ENCODE measurements around the gene PHOSPHO1.

Gene PHOSPHO1

GRCh38 chr17:49191917-49192741 lies 38.5 kb downstream of the PHOSPHO1 start (continued):
- TF ChIP-seq TSHZ1 (tag by site-specific recombination; IDR thresholded peaks at IDR 0.05; ENCODE audit: borderline replicate concordance): no peak
- TF ChIP-seq ZNF155 (tag by site-specific recombination; IDR thresholded peaks at IDR 0.05): no peak
- TF ChIP-seq ZNF37A (tag by site-specific recombination; IDR thresholded peaks at IDR 0.05): no peak
- peak; percentile 94 for TF ChIP-seq ZNF324 (tag by site-specific recombination; IDR thresholded peaks at IDR 0.05)
- TF ChIP-seq MZF1 (tag by site-specific recombination; IDR thresholded peaks at IDR 0.05; ENCODE audit: borderline replicate concordance): peak; percentile 87
- TF ChIP-seq ZNF843 (tag by site-specific recombination; IDR thresholded peaks at IDR 0.05): peak; percentile 31; the same call in 1 of the 2 replicates
- no peak for TF ChIP-seq ZNF621 (tag by site-specific recombination; IDR thresholded peaks at IDR 0.05)
- TF ChIP-seq ZNF791 (tag by site-specific recombination; IDR thresholded peaks at IDR 0.05): no peak
- TF ChIP-seq, protein P1, sequence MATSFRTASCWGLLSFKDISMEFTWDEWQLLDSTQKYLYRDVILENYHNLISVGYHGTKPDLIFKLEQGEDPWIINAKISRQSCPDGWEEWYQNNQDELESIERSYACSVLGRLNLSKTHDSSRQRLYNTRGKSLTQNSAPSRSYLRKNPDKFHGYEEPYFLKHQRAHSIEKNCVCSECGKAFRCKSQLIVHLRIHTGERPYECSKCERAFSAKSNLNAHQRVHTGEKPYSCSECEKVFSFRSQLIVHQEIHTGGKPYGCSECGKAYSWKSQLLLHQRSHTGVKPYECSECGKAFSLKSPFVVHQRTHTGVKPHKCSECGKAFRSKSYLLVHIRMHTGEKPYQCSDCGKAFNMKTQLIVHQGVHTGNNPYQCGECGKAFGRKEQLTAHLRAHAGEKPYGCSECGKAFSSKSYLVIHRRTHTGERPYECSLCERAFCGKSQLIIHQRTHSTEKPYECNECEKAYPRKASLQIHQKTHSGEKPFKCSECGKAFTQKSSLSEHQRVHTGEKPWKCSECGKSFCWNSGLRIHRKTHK (tag by site-specific recombination; IDR thresholded peaks at IDR 0.05): no peak
- peak; percentile 65 for TF ChIP-seq ZNF629 (tag by site-specific recombination; IDR thresholded peaks at IDR 0.05)
- TF ChIP-seq ZBTB20 (tag by site-specific recombination; IDR thresholded peaks at IDR 0.05): peak; percentile 94
- no peak for TF ChIP-seq ZNF280C (tag by site-specific recombination; IDR thresholded peaks at IDR 0.05)
- TF ChIP-seq HOXA7 (CRISPR knock-in tag; IDR thresholded peaks at IDR 0.05; ENCODE audit: borderline replicate concordance): no peak
- TF ChIP-seq HOXD13 (CRISPR knock-in tag; IDR thresholded peaks at IDR 0.05; ENCODE audit: borderline replicate concordance): no peak
- TF ChIP-seq HOXC10 (CRISPR knock-in tag; IDR thresholded peaks at IDR 0.05): no peak
- TF ChIP-seq TCF7L2 (IDR thresholded peaks at IDR 0.05; ENCODE audit: borderline replicate concordance, low read depth, low read length): no peak
- no peak for TF ChIP-seq ZNF23 (tag by site-specific recombination; IDR thresholded peaks at IDR 0.05; ENCODE audit: borderline replicate concordance)
- TF ChIP-seq KLF8 (tag by site-specific recombination; IDR thresholded peaks at IDR 0.05): peak; percentile 87
- peak; percentile 35 for TF ChIP-seq OSR2 (tag by site-specific recombination; IDR thresholded peaks at IDR 0.05)
- TF ChIP-seq ZNF266 (tag by site-specific recombination; IDR thresholded peaks at IDR 0.05; ENCODE audit: low read depth): no peak
- peak; percentile 96 for TF ChIP-seq ZNF692 (tag by site-specific recombination; IDR thresholded peaks at IDR 0.05)
- TF ChIP-seq BCL11A (tag by site-specific recombination; IDR thresholded peaks at IDR 0.05; ENCODE audit: low read depth): peak; percentile 82; the same call in 1 of the 2 replicates
- TF ChIP-seq ZNF404 (tag by site-specific recombination; IDR thresholded peaks at IDR 0.05): no peak
- TF ChIP-seq SP2 (tag by site-specific recombination; IDR thresholded peaks at IDR 0.05): no peak
- TF ChIP-seq, protein P2, sequence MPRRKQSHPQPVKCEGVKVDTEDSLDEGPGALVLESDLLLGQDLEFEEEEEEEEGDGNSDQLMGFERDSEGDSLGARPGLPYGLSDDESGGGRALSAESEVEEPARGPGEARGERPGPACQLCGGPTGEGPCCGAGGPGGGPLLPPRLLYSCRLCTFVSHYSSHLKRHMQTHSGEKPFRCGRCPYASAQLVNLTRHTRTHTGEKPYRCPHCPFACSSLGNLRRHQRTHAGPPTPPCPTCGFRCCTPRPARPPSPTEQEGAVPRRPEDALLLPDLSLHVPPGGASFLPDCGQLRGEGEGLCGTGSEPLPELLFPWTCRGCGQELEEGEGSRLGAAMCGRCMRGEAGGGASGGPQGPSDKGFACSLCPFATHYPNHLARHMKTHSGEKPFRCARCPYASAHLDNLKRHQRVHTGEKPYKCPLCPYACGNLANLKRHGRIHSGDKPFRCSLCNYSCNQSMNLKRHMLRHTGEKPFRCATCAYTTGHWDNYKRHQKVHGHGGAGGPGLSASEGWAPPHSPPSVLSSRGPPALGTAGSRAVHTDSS (tag by site-specific recombination; IDR thresholded peaks at IDR 0.05): no peak; the same call in 1 of the 2 replicates
- TF ChIP-seq ZBTB7A (tag by site-specific recombination; IDR thresholded peaks at IDR 0.05; ENCODE audit: low read depth): peak; percentile 69; the same call in 1 of the 2 replicates
- TF ChIP-seq ZNF10 (tag by site-specific recombination; IDR thresholded peaks at IDR 0.05): 0 out of 2 replicates have a peak, but pooled peaks have one; percentile 24

Measured in HEK293 (cell line).